HG03558 (cell line): ENCODE measurements around the gene PFN1.

Experiments used
- ATAC-seq: cut with Tn5 transposase; IDR thresholded peaks from one replicate; pipeline ENCODE4 v1.9.1; 2021; ENCODE audit warnings: moderate number of reproducible peaks; ENCODE audit not compliant: unreplicated experiment; ENCODE audit errors: extremely low read depth

The PFN1 gene

DNA sequence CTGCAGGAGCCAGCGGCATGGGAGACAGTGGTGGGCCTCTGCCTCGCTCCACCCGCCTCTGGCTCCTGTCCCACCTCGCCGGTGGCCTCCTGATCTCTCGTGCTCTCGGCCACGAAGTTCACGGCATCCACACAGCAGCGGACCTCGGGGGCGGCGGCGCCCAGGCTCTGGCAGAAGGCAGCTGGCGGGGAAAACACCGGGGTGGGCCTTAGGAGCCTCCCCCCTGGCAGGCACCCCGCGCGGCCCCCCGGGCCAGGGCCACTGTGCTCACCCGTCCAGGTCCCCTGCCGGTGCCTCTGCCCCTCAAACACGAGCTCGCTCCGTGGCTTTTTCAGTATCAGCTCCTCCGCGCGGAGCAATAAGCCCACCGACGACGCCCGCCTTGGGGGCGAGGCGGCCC is 49.4 kb downstream of the PFN1 start:
- no peak for ATAC-seq

DNA sequence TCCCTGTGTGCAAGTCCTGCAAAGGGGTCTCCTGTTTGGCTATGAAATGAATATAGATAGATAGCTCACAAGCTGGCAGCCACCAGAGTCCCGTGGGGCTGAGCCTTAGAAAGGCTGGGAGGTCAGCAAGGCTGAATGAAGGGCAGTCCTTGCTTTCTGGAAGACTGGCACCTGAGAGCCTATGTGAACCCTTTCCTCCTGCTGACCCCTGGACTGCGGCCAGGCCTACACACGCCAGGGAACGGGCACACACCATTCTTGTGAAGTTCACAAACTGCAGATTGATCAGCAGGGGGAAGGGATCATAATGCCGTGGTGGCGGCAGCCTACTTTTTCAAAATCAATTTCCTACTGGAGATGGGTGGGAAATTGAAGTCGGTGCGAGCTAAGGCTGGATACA is 50.0 kb downstream of the PFN1 start:
- ATAC-seq, result no peak

DNA sequence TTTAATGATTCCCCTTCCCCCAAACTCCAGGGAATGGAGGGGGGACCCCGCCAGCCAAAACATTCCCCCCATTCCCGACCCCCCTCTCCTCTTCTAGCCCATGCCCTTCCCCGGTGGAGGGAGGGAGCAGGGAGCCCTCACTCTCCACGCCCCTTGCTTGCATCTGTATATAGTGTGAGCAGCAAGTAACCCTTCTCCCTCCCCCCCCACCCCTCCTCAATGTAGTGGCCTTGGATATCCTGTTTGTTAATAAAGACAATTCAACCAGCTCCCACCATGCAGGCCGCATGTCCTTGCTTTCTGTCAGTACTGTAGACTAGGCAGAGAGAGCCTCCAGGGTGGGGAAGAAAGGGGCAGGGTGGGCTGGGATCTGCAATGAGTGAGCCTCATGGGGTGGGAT is 50.5 kb downstream of the PFN1 start:
- no peak for ATAC-seq

DNA sequence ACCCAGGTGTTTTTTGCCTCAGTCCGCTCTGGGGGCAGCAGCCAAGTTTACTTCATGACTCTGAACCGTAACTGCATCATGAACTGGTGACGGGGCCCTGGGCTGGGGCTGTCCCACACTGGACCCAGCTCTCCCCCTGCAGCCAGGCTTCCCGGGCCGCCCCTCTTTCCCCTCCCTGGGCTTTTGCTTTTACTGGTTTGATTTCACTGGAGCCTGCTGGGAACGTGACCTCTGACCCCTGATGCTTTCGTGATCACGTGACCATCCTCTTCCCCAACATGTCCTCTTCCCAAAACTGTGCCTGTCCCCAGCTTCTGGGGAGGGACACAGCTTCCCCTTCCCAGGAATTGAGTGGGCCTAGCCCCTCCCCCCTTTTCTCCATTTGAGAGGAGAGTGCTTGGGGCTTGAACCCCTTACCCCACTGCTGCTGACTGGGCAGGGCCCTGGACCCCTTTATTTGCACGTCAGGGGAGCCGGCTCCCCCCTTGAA is 51.1 kb downstream of the PFN1 start:
- ATAC-seq, result no peak

DNA sequence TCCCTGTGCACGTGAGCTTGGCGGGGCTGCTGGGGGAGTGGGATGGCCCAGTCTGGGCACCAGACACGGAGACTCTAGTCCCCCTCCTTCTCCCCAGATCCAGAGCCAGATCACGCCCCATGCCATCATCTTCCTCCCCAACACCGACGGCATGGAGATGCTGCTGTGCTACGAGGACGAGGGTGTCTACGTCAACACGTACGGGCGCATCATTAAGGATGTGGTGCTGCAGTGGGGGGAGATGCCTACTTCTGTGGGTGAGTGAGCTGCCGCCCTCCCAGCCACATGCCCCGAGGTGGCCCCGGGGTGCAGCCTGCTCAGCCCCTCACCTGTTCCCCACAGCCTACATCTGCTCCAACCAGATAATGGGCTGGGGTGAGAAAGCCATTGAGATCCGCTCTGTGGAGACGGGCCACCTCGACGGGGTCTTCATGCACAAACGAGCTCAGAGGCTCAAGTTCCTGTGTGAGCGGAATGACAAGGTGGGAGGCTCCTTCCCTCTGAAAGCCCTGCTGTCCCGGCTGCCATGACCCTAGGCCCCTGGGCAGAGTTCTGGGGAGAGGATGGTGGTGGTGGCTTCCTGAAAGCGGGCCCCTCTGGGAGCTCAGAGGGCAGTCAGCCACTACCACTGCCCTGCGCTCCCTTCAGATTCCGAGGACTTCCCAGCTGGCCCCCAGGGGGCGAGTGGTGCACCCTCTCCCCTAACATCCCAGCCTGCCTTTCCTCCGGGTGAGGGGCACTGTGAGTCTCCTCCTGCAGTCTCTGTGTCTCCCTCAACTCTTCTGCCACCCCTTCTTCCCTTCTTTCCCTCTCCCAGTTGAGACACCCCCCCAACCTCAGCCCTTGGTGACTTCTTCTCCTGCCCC is 51.8 kb downstream of the PFN1 start:
- no peak for ATAC-seq

DNA sequence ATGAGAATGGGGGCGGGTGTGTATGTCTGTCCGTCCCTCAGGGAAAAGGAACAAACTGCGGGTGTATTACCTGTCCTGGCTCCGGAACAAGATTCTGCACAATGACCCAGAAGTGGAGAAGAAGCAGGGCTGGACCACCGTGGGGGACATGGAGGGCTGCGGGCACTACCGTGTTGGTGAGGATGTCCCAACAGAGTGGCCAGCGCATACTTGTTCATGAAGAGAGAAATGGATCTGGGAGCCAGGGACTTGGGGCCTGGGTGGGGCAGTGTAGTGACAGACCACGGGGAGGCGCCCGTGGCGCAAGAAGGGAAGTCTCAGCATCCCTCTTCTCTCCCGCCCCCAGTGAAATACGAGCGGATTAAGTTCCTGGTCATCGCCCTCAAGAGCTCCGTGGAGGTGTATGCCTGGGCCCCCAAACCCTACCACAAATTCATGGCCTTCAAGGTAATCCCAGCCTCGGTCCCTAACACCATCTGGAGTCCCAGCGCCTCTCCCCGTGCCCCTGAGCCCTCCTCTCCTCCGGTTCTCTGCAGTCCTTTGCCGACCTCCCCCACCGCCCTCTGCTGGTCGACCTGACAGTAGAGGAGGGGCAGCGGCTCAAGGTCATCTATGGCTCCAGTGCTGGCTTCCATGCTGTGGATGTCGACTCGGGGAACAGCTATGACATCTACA is 52.5 kb downstream of the PFN1 start:
- ATAC-seq, result no peak
